Fibroblast of the aortic adventitia (primary cell): ENCODE measurements around the gene ARSK. TPM values are rescaled to one million over a fixed set of nuclear protein-coding genes. Genes with fewer than 3 reads are reported as not detected.

Source experiments
- DNase-seq: peaks from one replicate; pipeline ENCODE4 v3.0.0-alpha.2; 2010; ENCODE audit warnings: low read depth
- H3K4me3 ChIP-seq: 2 replicates; pipeline ENCODE4 v1.5.1; 2011; ENCODE audit warnings: low read depth, mild to moderate bottlenecking, control low read depth, low read length, moderate library complexity
- CTCF ChIP-seq: IDR thresholded peaks from 2 replicates; pipeline ENCODE4 v1.5.1; 2011; ENCODE audit warnings: mild to moderate bottlenecking, low read length, control low read depth, inconsistent platforms; ENCODE audit not compliant: insufficient read depth
- total RNA-seq: library from RNA; depleted of rRNA; stranded (reverse); fragments of >200 nt; gene quantifications from 2 replicates; pipeline ENCODE4 v1.2.3, GENCODE V29; 2012; ENCODE audit warnings: low replicate concordance

The ARSK gene
- total RNA-seq, 1 donor = 19.0 TPM

GRCh38 chr5:95557841-95558240, 2.9 kb downstream of the ARSK start:
- TF ChIP-seq CTCF = no peak
- DNase-seq = no peak
- H3K4me3 ChIP-seq = no peak overlapping the region

DNA sequence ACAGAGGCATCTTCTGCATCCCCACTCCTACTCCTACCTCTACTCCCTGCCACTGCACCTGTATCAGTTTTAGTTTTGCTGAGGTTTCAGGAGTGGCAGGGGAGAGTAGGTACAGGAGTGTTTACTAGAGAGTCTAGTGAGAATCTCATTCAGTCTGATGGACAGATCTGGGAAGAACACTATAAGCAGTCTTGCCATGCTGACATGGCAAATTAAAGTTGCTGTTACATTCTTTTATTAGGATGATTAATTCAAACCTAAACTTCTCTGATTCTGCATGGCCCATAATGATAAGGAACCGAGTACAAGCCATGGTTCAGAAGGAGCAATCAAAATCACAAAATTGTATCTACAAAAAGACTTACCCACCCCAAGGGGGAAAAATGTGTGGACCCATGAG, 7.4 kb downstream of the ARSK start:
- no peak overlapping the region for H3K4me3 ChIP-seq
- TF ChIP-seq CTCF = no peak
- DNase-seq = no peak

DNA sequence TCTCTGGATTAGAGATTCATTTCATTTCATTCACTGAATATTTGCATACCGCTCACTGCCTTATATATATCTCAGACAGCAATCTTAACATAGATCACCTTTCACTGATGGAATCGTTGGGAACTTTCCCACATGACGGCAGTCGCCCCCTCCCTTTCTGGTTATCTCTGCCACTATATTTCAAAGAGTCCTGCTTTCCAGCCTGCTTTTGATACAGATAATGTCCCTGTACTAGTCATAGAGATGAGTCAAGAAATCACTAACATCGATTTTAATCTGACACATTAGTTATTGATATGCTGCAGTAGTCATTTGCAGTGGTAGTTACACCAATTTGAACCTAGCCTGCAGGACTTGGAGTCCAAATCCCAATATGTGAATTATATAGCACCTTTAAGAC, 8.5 kb downstream of the ARSK start:
- no peak for TF ChIP-seq CTCF
- no peak overlapping the region for H3K4me3 ChIP-seq

GRCh38 chr5:95564450-95564849, 9.5 kb downstream of the ARSK start:
- no peak for DNase-seq
- H3K4me3 ChIP-seq = no peak overlapping the region
- no peak for TF ChIP-seq CTCF

More for the DNA sequence above, 8.5 kb downstream of the ARSK start:
- no peak for DNase-seq

DNA sequence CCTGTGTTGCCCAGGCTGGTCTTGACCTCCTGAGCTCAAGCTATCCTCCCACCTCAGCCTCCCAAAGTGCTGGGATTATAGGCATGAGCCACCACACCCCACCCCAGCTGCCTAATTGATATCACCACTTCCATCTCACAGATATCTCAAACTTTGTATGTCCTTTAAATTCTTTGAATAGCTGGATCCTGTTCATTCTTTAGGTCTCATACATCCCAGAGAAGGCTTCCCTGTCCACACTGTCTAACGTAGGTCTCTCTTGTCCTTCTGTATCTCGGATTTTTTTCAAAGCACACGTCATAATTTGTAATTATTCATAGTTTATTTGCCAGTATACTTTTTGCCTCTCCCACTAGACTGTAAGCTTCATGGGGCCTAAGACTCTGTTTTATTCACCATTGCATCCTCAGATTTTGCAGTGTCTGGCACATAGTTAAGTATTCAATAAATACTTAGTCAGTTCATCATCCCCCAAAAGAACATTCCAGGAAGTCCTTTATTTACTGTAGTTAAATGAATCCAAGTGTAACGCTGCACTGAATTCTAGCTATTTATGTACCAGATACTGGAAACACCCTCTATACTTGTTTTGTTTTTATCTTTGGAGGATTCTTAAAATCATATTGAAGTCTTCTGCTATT, 10.5 kb downstream of the ARSK start:
- no peak overlapping the region for H3K4me3 ChIP-seq
- peak; percentile 30 for DNase-seq
- TF ChIP-seq CTCF = no peak

DNA sequence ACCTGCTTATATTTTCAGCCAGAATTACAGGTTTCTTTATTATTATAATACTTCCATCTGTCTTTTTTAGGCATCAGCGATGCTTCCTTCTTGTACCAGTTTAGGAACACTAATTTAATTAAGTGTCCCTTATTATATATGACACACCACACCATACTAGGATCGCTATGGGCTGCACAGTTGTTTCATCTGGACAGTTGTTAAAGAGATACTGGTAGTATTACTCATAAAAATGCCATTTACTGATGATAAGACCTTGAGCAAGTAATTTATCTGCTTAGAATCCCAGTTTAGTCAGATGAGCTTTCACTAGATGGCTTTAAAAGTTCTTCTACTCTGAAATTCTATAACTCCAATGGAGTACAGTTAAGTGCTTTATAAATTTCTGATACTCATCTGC, 17.1 kb downstream of the ARSK start:
- no peak for DNase-seq
- no peak overlapping the region for H3K4me3 ChIP-seq
- TF ChIP-seq CTCF = no peak

DNA sequence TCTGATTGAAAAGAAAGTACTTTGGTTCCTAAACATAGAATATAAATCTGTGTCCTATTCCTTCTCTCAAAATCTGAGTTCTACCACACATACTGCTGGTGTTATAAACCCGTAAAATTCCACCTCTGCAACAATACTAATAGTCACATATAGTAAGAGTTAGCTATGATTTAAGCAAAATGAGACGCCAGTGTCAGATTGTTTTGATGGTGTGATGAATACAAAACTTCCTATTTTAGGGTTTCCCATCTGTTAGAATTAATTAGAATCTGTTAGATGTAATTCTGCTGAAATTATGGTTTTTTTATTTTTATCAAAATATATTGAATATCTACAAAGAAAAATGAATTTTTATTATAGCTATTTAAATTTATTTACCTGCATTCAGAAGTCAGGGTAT, 26.7 kb downstream of the ARSK start:
- no peak for TF ChIP-seq CTCF
- no peak for DNase-seq
- H3K4me3 ChIP-seq = no peak overlapping the region
